GM18520 (cell line): ENCODE data around the gene FGF11.
A peak's percentile ranks its signal among the peaks of the same experiment; 100 is the strongest.

Experiments
- ATAC-seq: cut with Tn5 transposase; IDR thresholded peaks from one replicate; pipeline ENCODE4 v1.9.1; 2021; ENCODE audit not compliant: unreplicated experiment

FGF11 gene

DNA sequence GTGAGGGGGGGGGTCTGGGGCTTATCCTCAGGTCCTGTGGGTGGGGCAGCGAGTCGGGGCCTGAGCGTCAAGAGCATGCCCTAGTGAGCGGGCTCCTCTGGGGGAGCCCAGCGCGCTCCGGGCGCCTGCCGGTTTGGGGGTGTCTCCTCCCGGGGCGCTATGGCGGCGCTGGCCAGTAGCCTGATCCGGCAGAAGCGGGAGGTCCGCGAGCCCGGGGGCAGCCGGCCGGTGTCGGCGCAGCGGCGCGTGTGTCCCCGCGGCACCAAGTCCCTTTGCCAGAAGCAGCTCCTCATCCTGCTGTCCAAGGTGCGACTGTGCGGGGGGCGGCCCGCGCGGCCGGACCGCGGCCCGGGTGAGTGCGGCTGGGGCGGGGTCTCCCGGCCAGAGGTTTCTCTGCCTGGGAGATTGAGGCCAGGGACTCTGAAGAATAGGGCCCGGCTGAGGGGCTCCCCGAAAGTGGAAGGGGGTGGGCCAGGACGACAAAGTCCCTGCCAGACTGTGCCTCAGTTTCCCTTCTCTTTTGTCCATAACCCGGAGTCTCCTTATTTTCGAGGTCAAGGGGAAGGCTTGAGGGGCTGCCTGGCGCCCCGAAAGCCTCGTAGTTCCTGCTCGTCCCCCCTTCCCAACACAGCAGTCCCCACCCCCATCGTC lies at the start of gene FGF11:
Gene FGF11, plus strand, starts transcription at position 51 of the 651 bp plus-strand sequence. Its CDS starts 109 bp downstream, at position 160.
- no peak for ATAC-seq

- ATAC-seq, result no peak
Measured at GRCh38 chr17:7389924-7390910, 49.1 kb upstream of the FGF11 start.

GRCh38 chr17:7391307-7391706 lies 48.0 kb upstream of the FGF11 start:
- no peak for ATAC-seq

GRCh38 chr17:7392696-7393612 lies 46.4 kb upstream of the FGF11 start:
- no peak for ATAC-seq

DNA sequence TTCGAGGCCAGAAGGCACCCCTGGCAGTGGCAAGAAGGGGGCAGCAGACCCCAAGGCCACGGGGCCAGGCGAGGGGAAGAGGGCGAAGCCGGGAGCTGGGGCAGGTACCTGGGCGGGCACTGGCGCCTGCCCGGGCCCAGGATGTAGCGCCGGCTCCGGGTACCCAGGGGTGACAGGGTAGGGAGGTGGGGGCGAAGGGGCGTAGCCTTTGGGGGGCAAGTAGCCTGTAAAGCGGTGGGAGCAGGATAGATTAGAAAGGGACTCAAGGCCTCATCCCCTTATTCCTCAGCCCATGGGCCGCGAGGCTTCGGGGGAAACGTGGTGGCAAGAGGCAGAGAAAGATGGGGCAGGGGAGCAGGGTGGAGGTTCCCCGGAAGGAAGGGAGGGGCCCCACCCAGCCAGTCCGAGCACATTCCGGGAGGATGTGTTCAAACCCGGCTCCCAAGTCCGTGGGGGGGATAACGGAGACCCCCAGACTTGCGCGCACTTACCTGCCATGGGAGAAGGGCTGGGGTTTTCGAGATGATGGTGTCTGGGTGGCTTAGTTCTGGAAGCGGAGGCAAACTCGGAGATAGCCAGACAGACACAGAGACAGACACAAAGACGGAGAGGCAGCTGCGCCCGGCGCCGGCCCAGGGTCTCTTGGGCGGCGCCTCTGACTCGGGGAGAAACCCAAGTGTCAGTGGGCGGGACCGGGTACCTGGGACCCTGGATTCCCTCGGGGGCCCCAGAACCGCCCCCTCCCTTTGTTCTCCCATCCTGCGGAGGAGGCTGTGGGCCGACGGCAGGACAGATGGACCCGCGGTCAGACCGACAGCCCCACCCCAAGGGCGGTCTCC lies 45.5 kb upstream of the FGF11 start:
- ATAC-seq, result peak; percentile 13

DNA sequence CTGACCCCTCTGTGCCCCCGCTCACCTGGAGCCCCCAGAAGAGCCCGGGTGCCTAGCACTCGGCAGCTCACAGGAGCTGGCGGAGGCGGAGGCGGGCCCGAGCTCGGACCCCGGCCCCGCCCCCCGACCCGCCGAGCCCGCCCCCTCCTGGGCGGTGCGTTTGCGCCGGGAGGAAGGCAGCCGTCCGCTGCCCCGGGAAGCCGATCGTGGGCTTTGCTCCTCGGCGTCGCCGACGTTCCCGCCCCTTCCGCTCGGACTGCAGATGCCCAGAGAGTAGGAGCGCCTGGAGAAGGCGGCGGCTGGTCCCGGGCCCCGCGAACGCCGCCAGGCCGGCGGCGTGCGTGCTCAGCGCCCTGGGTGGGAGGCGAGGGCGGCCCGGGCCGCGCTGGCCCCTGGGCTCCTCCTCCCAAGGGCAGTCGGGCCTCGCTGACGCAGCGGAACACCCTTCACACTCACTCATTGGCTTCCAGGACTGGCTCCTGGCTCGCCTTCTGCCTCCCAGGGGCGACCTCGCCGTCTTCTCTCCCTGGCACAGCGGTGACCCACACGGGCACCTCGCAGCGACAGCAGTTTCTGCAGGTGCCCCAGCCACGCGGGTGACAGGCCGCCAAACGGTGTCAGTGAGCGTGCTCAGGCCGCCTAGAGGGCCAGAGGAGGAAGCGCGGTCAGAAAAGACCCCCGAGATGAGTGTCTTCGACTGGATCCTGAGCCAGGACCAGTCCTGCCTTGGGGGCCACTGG lies 44.7 kb upstream of the FGF11 start, which contains the start of gene PLSCR3:
Gene PLSCR3, minus strand, starts transcription at position 74 of the 740 bp plus-strand sequence. CDS start 415 bp downstream, outside the sequence.
- peak; percentile 79 for ATAC-seq

DNA sequence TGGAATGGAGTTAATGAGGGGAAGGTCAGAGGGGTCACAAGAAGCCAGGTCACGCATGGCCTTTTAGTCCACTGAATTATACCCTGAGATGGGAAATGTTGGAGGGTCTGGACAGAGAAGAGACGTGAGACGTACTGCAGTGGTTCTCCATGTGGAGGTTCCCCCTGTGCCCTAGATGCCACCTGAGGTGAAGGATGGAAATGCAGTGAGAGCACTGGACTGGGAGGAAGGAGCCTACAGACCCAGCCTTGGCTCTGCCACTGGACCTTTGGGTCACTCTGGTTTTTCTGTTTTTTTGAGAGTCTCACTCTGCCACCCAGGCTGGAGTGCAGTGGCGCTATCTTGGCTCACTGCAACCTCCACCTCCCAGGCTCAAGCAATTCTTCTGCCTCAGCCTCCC lies 43.2 kb upstream of the FGF11 start:
- ATAC-seq, result no peak

GRCh38 chr17:7398612-7399011 lies 40.7 kb upstream of the FGF11 start:
- ATAC-seq, result no peak

GRCh38 chr17:7403043-7403726 lies 36.1 kb upstream of the FGF11 start:
- ATAC-seq, result no peak

- no peak for ATAC-seq
Measured at GRCh38 chr17:7403727-7403976, 35.7 kb upstream of the FGF11 start.

GRCh38 chr17:7403977-7404736 lies 35.2 kb upstream of the FGF11 start, which contains the start of gene TMEM256:
Gene TMEM256 (minus strand): TSS chr17:7404097. CDS start chr17:7404084, 13 bp downstream.
- peak; percentile 92 for ATAC-seq

- no peak for ATAC-seq
Measured at GRCh38 chr17:7404737-7405349, 34.5 kb upstream of the FGF11 start.

- ATAC-seq, result no peak
Measured at GRCh38 chr17:7405350-7406234, 33.7 kb upstream of the FGF11 start.

- no peak for ATAC-seq
Measured at GRCh38 chr17:7406235-7406825, 33.0 kb upstream of the FGF11 start.

DNA sequence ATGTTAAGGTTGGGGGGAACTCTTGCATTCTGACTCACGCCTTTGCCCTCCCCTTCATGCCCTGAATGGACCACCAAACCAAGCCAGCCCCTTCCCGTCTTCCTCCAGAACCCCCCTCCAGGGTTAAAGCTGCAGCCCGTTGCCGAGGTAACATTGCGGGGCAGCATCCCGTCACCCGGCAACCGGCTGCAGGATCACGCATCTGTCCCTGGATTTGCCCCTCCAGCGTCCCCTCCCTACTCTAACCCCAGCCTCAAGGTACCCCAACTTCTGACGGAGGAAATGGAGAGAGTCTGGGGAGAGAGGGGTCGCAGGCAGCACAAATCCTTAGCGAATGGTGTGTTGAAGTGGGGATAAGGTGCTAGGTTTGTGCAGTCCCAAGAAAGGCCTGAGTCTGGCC lies 32.2 kb upstream of the FGF11 start:
- no peak for ATAC-seq

GRCh38 chr17:7407485-7408251 lies 31.6 kb upstream of the FGF11 start, which contains the start of gene NLGN2:
Gene NLGN2 (plus strand): TSS chr17:7407845. CDS start chr17:7408256, 411 bp downstream.
- no peak for ATAC-seq
